HCT116 (cell line): ENCODE results near the gene NHSL2. TPM values are rescaled to one million over a fixed set of nuclear protein-coding genes. Genes with fewer than 3 reads are reported as not detected.

Source experiments
- CBX3 ChIP-seq: IDR thresholded peaks from 2 replicates; pipeline ENCODE4 v1.6.1; 2012; ENCODE audit warnings: low read depth
- CEBPB ChIP-seq: IDR thresholded peaks from 2 replicates; pipeline ENCODE4 v1.6.1; 2012; ENCODE audit warnings: low read depth
- EZH2phosphoT487 ChIP-seq: fragments of 200-600 bp; IDR thresholded peaks from 2 replicates; pipeline ENCODE4 v1.6.1; 2018; ENCODE audit warnings: antibody characterized with exemption, borderline replicate concordance
- JUND ChIP-seq: IDR thresholded peaks from 2 replicates; pipeline ENCODE4 v1.6.1; 2012
- POLR2A ChIP-seq: IDR thresholded peaks from 2 replicates; pipeline ENCODE4 v1.7.0; 2011; ENCODE audit warnings: borderline replicate concordance; ENCODE audit not compliant: insufficient read depth, insufficient read length; ENCODE audit errors: extremely low read depth
- SIN3A ChIP-seq: IDR thresholded peaks from 2 replicates; pipeline ENCODE4 v1.6.1; 2012; ENCODE audit warnings: low read depth
- TCF7L2 ChIP-seq: IDR thresholded peaks from 2 replicates; pipeline ENCODE4 v1.7.0; 2011; ENCODE audit warnings: borderline replicate concordance, inconsistent platforms; ENCODE audit not compliant: insufficient read depth, insufficient read length; ENCODE audit errors: extremely low read depth
- YY1 ChIP-seq: IDR thresholded peaks from 2 replicates; pipeline ENCODE4 v1.6.1; 2011; ENCODE audit warnings: low read length, low read depth, moderate library complexity, mild to moderate bottlenecking; ENCODE audit not compliant: insufficient replicate concordance; ENCODE audit errors: extremely low read depth
- ZNF274 ChIP-seq: fragments of 200-500 bp; sonication (Bioruptor generic); IDR thresholded peaks from 2 replicates; pipeline ENCODE4 v1.6.1; 2014; ENCODE audit warnings: mild to moderate bottlenecking, low read depth, low read length, inconsistent platforms
- total RNA-seq: library from RNA; stranded (reverse); gene quantifications from one replicate; pipeline ENCODE4 v1.2.1, GENCODE V29; 2021; ENCODE audit not compliant: unreplicated experiment
- TF ChIP-seq, protein P1 (sequence below), 3 experiments: fragments of 200-600 bp in 1 of 3; sonication (generic) in 1 of 3; IDR thresholded peaks in 2 of 3; conservative IDR thresholded peaks in 1 of 3; 2 replicates each; pipeline ENCODE4 v1.5.1; 2012 to 2017; ENCODE audit warnings: low read depth in 2 of 3, low read length in 2 of 3, antibody characterized with exemption in 1 of 3, borderline replicate concordance in 1 of 3, control low read depth in 1 of 3, mild to moderate bottlenecking in 1 of 3, mixed read lengths in 1 of 3, mixed run types in 1 of 3, moderate library complexity in 1 of 3; ENCODE audit not compliant: insufficient read depth in 1 of 3
- TF ChIP-seq, protein P2 (sequence below): IDR thresholded peaks from 2 replicates; pipeline ENCODE4 v1.6.1; 2012
- TF ChIP-seq, protein P3 (sequence below): IDR thresholded peaks from 2 replicates; pipeline ENCODE4 v1.6.1; 2012; ENCODE audit warnings: low read depth

NHSL2 gene
- total RNA-seq, 1 experiment from 2014 or later = 0.22 TPM

DNA sequence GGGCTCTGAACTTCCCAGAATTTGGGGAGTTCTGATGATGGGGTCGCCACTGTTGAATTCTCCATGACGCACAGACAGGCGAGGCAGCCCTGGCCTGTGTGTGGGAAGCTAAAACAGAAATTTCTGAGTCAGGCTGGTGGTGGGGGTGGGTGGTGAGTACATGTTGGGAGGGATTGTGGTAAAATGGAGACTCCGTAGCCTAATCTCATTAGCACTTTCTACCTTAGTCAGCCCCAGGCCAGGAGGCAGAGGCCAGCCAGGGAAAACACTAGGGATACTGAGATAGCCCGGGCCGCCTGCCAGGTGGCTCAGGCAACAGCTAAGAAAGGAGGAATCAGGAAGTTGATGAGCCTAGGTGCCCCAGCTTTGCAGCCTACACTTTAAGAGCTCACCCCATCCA lies 39.3 kb upstream of the NHSL2 start (continued):
- TF ChIP-seq, protein P1, sequence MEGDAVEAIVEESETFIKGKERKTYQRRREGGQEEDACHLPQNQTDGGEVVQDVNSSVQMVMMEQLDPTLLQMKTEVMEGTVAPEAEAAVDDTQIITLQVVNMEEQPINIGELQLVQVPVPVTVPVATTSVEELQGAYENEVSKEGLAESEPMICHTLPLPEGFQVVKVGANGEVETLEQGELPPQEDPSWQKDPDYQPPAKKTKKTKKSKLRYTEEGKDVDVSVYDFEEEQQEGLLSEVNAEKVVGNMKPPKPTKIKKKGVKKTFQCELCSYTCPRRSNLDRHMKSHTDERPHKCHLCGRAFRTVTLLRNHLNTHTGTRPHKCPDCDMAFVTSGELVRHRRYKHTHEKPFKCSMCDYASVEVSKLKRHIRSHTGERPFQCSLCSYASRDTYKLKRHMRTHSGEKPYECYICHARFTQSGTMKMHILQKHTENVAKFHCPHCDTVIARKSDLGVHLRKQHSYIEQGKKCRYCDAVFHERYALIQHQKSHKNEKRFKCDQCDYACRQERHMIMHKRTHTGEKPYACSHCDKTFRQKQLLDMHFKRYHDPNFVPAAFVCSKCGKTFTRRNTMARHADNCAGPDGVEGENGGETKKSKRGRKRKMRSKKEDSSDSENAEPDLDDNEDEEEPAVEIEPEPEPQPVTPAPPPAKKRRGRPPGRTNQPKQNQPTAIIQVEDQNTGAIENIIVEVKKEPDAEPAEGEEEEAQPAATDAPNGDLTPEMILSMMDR (IDR thresholded peaks at IDR 0.05 in 2 of 3, conservative IDR thresholded peaks at IDR 0.05 in 1 of 3; ENCODE audit: borderline replicate concordance in 1 of 3, insufficient read depth in 1 of 3, low read depth in 2 of 3, low read length in 2 of 3) = no peak
- TF ChIP-seq YY1 = no peak
- no peak for TF ChIP-seq CBX3
- TF ChIP-seq CEBPB = no peak
- TF ChIP-seq SIN3A = no peak
- TF ChIP-seq, protein P2, sequence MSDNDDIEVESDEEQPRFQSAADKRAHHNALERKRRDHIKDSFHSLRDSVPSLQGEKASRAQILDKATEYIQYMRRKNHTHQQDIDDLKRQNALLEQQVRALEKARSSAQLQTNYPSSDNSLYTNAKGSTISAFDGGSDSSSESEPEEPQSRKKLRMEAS = no peak
- no peak for TF ChIP-seq JUND
- TF ChIP-seq, protein P3, sequence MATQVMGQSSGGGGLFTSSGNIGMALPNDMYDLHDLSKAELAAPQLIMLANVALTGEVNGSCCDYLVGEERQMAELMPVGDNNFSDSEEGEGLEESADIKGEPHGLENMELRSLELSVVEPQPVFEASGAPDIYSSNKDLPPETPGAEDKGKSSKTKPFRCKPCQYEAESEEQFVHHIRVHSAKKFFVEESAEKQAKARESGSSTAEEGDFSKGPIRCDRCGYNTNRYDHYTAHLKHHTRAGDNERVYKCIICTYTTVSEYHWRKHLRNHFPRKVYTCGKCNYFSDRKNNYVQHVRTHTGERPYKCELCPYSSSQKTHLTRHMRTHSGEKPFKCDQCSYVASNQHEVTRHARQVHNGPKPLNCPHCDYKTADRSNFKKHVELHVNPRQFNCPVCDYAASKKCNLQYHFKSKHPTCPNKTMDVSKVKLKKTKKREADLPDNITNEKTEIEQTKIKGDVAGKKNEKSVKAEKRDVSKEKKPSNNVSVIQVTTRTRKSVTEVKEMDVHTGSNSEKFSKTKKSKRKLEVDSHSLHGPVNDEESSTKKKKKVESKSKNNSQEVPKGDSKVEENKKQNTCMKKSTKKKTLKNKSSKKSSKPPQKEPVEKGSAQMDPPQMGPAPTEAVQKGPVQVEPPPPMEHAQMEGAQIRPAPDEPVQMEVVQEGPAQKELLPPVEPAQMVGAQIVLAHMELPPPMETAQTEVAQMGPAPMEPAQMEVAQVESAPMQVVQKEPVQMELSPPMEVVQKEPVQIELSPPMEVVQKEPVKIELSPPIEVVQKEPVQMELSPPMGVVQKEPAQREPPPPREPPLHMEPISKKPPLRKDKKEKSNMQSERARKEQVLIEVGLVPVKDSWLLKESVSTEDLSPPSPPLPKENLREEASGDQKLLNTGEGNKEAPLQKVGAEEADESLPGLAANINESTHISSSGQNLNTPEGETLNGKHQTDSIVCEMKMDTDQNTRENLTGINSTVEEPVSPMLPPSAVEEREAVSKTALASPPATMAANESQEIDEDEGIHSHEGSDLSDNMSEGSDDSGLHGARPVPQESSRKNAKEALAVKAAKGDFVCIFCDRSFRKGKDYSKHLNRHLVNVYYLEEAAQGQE = no peak
- TF ChIP-seq POLR2A = no peak
- TF ChIP-seq EZH2phosphoT487 = no peak
- TF ChIP-seq TCF7L2 = no peak
- no peak for TF ChIP-seq ZNF274
